ENCODE measurements around the gene MYADML2.

GRCh38 chr17:81922566-81923301 lies 24.3 kb downstream of the MYADML2 start:
- TF ChIP-seq POLR2A (IDR thresholded peaks at IDR 0.05) (no peak), POLR2AphosphoS5 (IDR thresholded peaks at IDR 0.05) (no peak), EP300 (IDR thresholded peaks at IDR 0.05) (no peak)
- TF ChIP-seq, protein P1, sequence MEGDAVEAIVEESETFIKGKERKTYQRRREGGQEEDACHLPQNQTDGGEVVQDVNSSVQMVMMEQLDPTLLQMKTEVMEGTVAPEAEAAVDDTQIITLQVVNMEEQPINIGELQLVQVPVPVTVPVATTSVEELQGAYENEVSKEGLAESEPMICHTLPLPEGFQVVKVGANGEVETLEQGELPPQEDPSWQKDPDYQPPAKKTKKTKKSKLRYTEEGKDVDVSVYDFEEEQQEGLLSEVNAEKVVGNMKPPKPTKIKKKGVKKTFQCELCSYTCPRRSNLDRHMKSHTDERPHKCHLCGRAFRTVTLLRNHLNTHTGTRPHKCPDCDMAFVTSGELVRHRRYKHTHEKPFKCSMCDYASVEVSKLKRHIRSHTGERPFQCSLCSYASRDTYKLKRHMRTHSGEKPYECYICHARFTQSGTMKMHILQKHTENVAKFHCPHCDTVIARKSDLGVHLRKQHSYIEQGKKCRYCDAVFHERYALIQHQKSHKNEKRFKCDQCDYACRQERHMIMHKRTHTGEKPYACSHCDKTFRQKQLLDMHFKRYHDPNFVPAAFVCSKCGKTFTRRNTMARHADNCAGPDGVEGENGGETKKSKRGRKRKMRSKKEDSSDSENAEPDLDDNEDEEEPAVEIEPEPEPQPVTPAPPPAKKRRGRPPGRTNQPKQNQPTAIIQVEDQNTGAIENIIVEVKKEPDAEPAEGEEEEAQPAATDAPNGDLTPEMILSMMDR (IDR thresholded peaks at IDR 0.05), result no peak
